ENCODE results near the gene PXN.

GRCh38 chr12:120228041-120228290 lies 37.6 kb downstream of the PXN start:
- TF ChIP-seq, protein P1, sequence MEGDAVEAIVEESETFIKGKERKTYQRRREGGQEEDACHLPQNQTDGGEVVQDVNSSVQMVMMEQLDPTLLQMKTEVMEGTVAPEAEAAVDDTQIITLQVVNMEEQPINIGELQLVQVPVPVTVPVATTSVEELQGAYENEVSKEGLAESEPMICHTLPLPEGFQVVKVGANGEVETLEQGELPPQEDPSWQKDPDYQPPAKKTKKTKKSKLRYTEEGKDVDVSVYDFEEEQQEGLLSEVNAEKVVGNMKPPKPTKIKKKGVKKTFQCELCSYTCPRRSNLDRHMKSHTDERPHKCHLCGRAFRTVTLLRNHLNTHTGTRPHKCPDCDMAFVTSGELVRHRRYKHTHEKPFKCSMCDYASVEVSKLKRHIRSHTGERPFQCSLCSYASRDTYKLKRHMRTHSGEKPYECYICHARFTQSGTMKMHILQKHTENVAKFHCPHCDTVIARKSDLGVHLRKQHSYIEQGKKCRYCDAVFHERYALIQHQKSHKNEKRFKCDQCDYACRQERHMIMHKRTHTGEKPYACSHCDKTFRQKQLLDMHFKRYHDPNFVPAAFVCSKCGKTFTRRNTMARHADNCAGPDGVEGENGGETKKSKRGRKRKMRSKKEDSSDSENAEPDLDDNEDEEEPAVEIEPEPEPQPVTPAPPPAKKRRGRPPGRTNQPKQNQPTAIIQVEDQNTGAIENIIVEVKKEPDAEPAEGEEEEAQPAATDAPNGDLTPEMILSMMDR (IDR thresholded peaks at IDR 0.05): no peak
- TF ChIP-seq POLR2AphosphoS5 (IDR thresholded peaks at IDR 0.05) (no peak), POLR2A (IDR thresholded peaks at IDR 0.05) (no peak)

Measured in stomach (tissue), 4 donors.